Pericardium fibroblast (primary cell): ENCODE data around the gene IMP4. TPM values are rescaled to one million over a fixed set of nuclear protein-coding genes. Genes with fewer than 3 reads are reported as not detected.

Source experiments
- total RNA-seq: library from RNA; depleted of rRNA; stranded (reverse); fragments of >200 nt; gene quantifications from 2 replicates; pipeline ENCODE4 v1.2.3, GENCODE V29; 2015

Gene IMP4
- total RNA-seq, result 71.8 and 94.4 TPM in 2 replicates

GRCh38 chr2:130342533-130343275 lies at the start of gene IMP4:
IMP4 (plus strand) TSS chr2:130342897; CDS start chr2:130342933, 36 bp downstream.

GRCh38 chr2:130355578-130356431 lies 13.1 kb downstream of the IMP4 start, which contains the start of gene PTPN18:
PTPN18 (plus strand) TSS chr2:130356056; CDS start chr2:130356108, 52 bp downstream.

Other genes with a start within 250 kb of the IMP4 start
- gene POTEF, start 213.7 kb upstream of the IMP4 start, total RNA-seq, result not detected in 2 replicates
- gene CCDC74B, start 197.8 kb upstream of the IMP4 start, total RNA-seq, result 2.0 and 28.4 TPM in 2 replicates
- 29.9 and 39.4 TPM in 2 replicates for gene SMPD4, start 161.3 kb upstream of the IMP4 start, total RNA-seq
- 256 and 275 TPM in 2 replicates for gene MZT2B, start 160.6 kb upstream of the IMP4 start, total RNA-seq
- not detected in 2 replicates for gene TUBA3E, start 144.5 kb upstream of the IMP4 start, total RNA-seq
- gene PTPN18, start 13.2 kb downstream of the IMP4 start, total RNA-seq, result 20.0 and 21.7 TPM in 2 replicates
- gene POTEI, start 166.4 kb downstream of the IMP4 start, total RNA-seq, result not detected in 2 replicates
- not detected in 2 replicates for gene CFC1B, start 178.3 kb downstream of the IMP4 start, total RNA-seq